Activated CD4-positive, alpha-beta memory T cell treated with anti-CD3 and anti-CD28 coated beads for 36 hours (primary cell): ENCODE data around the gene AQP12A. TPM values are rescaled to one million over a fixed set of nuclear protein-coding genes. Genes with fewer than 3 reads are reported as not detected.

Experiments
- CTCF ChIA-PET: fragments of 350-600 bp; sonication (Branson Sonifier 250); formaldehyde crosslinking; loops from one replicate; lab custom pipeline; 2021; ENCODE audit warnings: antibody characterized with exemption, inconsistent platforms; lab: Charles Lee
- POLR2A ChIA-PET: fragments of 350-600 bp; sonication (Branson Sonifier 250); formaldehyde crosslinking; loops from one replicate; lab custom pipeline; 2021; ENCODE audit warnings: antibody characterized with exemption; lab: Charles Lee
- DNase-seq: peaks from one replicate; pipeline ENCODE4 v3.0.0-alpha.2; 2020
- H3K27ac Mint-ChIP-seq: one replicate; pipeline ENCODE4 v1.8.0; 2021; ENCODE audit warnings: mixed read lengths
- H3K27me3 Mint-ChIP-seq: one replicate; pipeline ENCODE4 v1.8.0; 2021; ENCODE audit warnings: mixed read lengths
- H3K36me3 Mint-ChIP-seq: one replicate; pipeline ENCODE4 v1.8.0; 2021; ENCODE audit warnings: mixed read lengths
- H3K4me1 Mint-ChIP-seq: one replicate; pipeline ENCODE4 v1.8.0; 2021; ENCODE audit warnings: low read depth, mixed read lengths
- H3K4me3 Mint-ChIP-seq: one replicate; pipeline ENCODE4 v1.8.0; 2021; ENCODE audit warnings: mild to moderate bottlenecking, mixed read lengths
- H3K9me3 Mint-ChIP-seq: one replicate; pipeline ENCODE4 v1.8.0; 2021; ENCODE audit warnings: mixed read lengths
- intact Hi-C: fragments of 100-400 bp; cut with micrococcal nuclease; formaldehyde crosslinking; loops from one replicate; pipeline ENCODE4 v1.15.1; 2023
- total RNA-seq, 2 experiments: library from RNA; stranded (reverse); gene quantifications; one replicate each; pipeline ENCODE4 v1.2.3, GENCODE V29; 2021

The AQP12A gene
- total RNA-seq, 2 experiments from 2014 or later = not detected

- H3K27me3 Mint-ChIP-seq = no peaks in the 10 kb centered on the region
- CTCF ChIA-PET = interaction anchor here (1.1 kb wide), 1 partner anchor 210 kb away, joined by 4 read pairs; no protein-coding TSS in a partner anchor
- no peaks in the 10 kb centered on the region for H3K4me1 Mint-ChIP-seq
- POLR2A ChIA-PET = no interaction called here
- H3K9me3 Mint-ChIP-seq = no peaks in the 10 kb centered on the region
- intact Hi-C loops = no loop called here
- H3K27ac Mint-ChIP-seq = no peak overlapping the region
- no peaks in the 10 kb centered on the region for H3K36me3 Mint-ChIP-seq
- no peak overlapping the region for H3K4me3 Mint-ChIP-seq
- no peak for DNase-seq
These were observed 32.8 kb downstream of the AQP12A start for GRCh38 chr2:240724431-240724830.

- ChIA-PET POLR2A (no interaction called here), CTCF (interaction anchor here (1.1 kb wide), 1 partner anchor 211 kb away, joined by 4 read pairs; no protein-coding TSS in a partner anchor)
- Mint-ChIP-seq H3K36me3 (no peaks in the 10 kb centered on the region), H3K27ac (no peak overlapping the region), H3K27me3 (no peaks in the 10 kb centered on the region), H3K4me1 (no peaks in the 10 kb centered on the region), H3K4me3 (no peak overlapping the region), H3K9me3 (no peaks in the 10 kb centered on the region)
- DNase-seq = no peak
- intact Hi-C loops = no loop called here
These were observed 33.6 kb downstream of the AQP12A start for GRCh38 chr2:240725266-240725665.

- H3K27ac Mint-ChIP-seq = no peak overlapping the region
- H3K4me1 Mint-ChIP-seq = no peaks in the 10 kb centered on the region
- H3K9me3 Mint-ChIP-seq = no peaks in the 10 kb centered on the region
- CTCF ChIA-PET = no interaction called here
- intact Hi-C loops = no loop called here
- POLR2A ChIA-PET = no interaction called here
- no peak overlapping the region for H3K4me3 Mint-ChIP-seq
- no peaks in the 10 kb centered on the region for H3K36me3 Mint-ChIP-seq
- no peak for DNase-seq
- no peaks in the 10 kb centered on the region for H3K27me3 Mint-ChIP-seq
These were observed 34.0 kb downstream of the AQP12A start for GRCh38 chr2:240725671-240726070.

GRCh38 chr2:240726876-240727275 is 35.2 kb downstream of the AQP12A start:
- no peak for DNase-seq
- ChIA-PET CTCF (no interaction called here), POLR2A (no interaction called here)
- no peaks in the 10 kb centered on the region for H3K27me3 Mint-ChIP-seq
- no peaks in the 10 kb centered on the region for H3K36me3 Mint-ChIP-seq
- no peak overlapping the region for H3K27ac Mint-ChIP-seq
- no peaks in the 10 kb centered on the region for H3K4me1 Mint-ChIP-seq
- H3K4me3 Mint-ChIP-seq = no peak overlapping the region
- H3K9me3 Mint-ChIP-seq = no peaks in the 10 kb centered on the region
- intact Hi-C loops = no loop called here

GRCh38 chr2:240727439-240727838 is 35.8 kb downstream of the AQP12A start:
- ChIA-PET POLR2A (no interaction called here), CTCF (no interaction called here)
- Mint-ChIP-seq H3K4me1 (no peaks in the 10 kb centered on the region), H3K4me3 (no peak overlapping the region), H3K27ac (no peak overlapping the region), H3K27me3 (no peaks in the 10 kb centered on the region), H3K36me3 (no peaks in the 10 kb centered on the region), H3K9me3 (no peaks in the 10 kb centered on the region)
- intact Hi-C loops = no loop called here
- no peak for DNase-seq

GRCh38 chr2:240727913-240728312 is 36.2 kb downstream of the AQP12A start:
- intact Hi-C loops = no loop called here
- H3K27ac Mint-ChIP-seq = no peak overlapping the region
- no peaks in the 10 kb centered on the region for H3K36me3 Mint-ChIP-seq
- ChIA-PET POLR2A (no interaction called here), CTCF (no interaction called here)
- H3K4me3 Mint-ChIP-seq = no peak overlapping the region
- H3K27me3 Mint-ChIP-seq = no peaks in the 10 kb centered on the region
- no peaks in the 10 kb centered on the region for H3K9me3 Mint-ChIP-seq
- no peaks in the 10 kb centered on the region for H3K4me1 Mint-ChIP-seq
- no peak for DNase-seq

GRCh38 chr2:240728361-240728760 is 36.7 kb downstream of the AQP12A start:
- Mint-ChIP-seq H3K9me3 (no peaks in the 10 kb centered on the region), H3K36me3 (no peaks in the 10 kb centered on the region), H3K27ac (no peak overlapping the region), H3K4me3 (no peak overlapping the region), H3K27me3 (no peaks in the 10 kb centered on the region), H3K4me1 (no peaks in the 10 kb centered on the region)
- CTCF ChIA-PET = no interaction called here
- POLR2A ChIA-PET = no interaction called here
- intact Hi-C loops = no loop called here
- no peak for DNase-seq

GRCh38 chr2:240728827-240729226 is 37.2 kb downstream of the AQP12A start:
- intact Hi-C loops = no loop called here
- Mint-ChIP-seq H3K4me1 (no peaks in the 10 kb centered on the region), H3K9me3 (no peaks in the 10 kb centered on the region), H3K27me3 (peaks cover 1% of the 10 kb centered on the region), H3K4me3 (no peak overlapping the region), H3K36me3 (no peaks in the 10 kb centered on the region), H3K27ac (no peak overlapping the region)
- DNase-seq = no peak
- ChIA-PET POLR2A (no interaction called here), CTCF (no interaction called here)

GRCh38 chr2:240730501-240731177 is 39.0 kb downstream of the AQP12A start:
- CTCF ChIA-PET = no interaction called here
- Mint-ChIP-seq H3K27ac (no peak overlapping the region), H3K36me3 (no peaks in the 10 kb centered on the region)

GRCh38 chr2:240731178-240731545 is 39.5 kb downstream of the AQP12A start:
- no peaks in the 10 kb centered on the region for H3K9me3 Mint-ChIP-seq
- H3K4me1 Mint-ChIP-seq = no peaks in the 10 kb centered on the region
- no peak for DNase-seq
- POLR2A ChIA-PET = no interaction called here
- no peak overlapping the region for H3K4me3 Mint-ChIP-seq
- H3K27me3 Mint-ChIP-seq = peaks cover 1% of the 10 kb centered on the region
- no peak overlapping the region for H3K27ac Mint-ChIP-seq
- no peaks in the 10 kb centered on the region for H3K36me3 Mint-ChIP-seq
- intact Hi-C loops = no loop called here
- CTCF ChIA-PET = no interaction called here

More at GRCh38 chr2:240730501-240731177, 39.0 kb downstream of the AQP12A start:
- no peak for DNase-seq
- Mint-ChIP-seq H3K9me3 (no peaks in the 10 kb centered on the region), H3K27me3 (peaks cover 1% of the 10 kb centered on the region), H3K4me3 (no peak overlapping the region), H3K4me1 (no peaks in the 10 kb centered on the region)
- intact Hi-C loops = no loop called here
- POLR2A ChIA-PET = no interaction called here

GRCh38 chr2:240732184-240732583 is 40.5 kb downstream of the AQP12A start:
- Mint-ChIP-seq H3K9me3 (no peaks in the 10 kb centered on the region), H3K4me1 (no peaks in the 10 kb centered on the region), H3K27ac (no peak overlapping the region), H3K4me3 (no peak overlapping the region), H3K27me3 (peaks cover 1% of the 10 kb centered on the region), H3K36me3 (no peaks in the 10 kb centered on the region)
- ChIA-PET POLR2A (no interaction called here), CTCF (no interaction called here)
- DNase-seq = no peak
- intact Hi-C loops = no loop called here

GRCh38 chr2:240732911-240733622 is 41.4 kb downstream of the AQP12A start:
- H3K4me3 Mint-ChIP-seq = no peak overlapping the region
- CTCF ChIA-PET = no interaction called here

More at GRCh38 chr2:240732911-240733622, 41.4 kb downstream of the AQP12A start:
- Mint-ChIP-seq H3K9me3 (no peaks in the 10 kb centered on the region), H3K36me3 (no peaks in the 10 kb centered on the region), H3K4me1 (no peaks in the 10 kb centered on the region), H3K27me3 (peaks cover 1% of the 10 kb centered on the region), H3K27ac (no peak overlapping the region)
- no peak for DNase-seq
- intact Hi-C loops = no loop called here
- POLR2A ChIA-PET = no interaction called here
